Measurements from ENCODE around the gene SCN2B.

SCN2B gene

DNA sequence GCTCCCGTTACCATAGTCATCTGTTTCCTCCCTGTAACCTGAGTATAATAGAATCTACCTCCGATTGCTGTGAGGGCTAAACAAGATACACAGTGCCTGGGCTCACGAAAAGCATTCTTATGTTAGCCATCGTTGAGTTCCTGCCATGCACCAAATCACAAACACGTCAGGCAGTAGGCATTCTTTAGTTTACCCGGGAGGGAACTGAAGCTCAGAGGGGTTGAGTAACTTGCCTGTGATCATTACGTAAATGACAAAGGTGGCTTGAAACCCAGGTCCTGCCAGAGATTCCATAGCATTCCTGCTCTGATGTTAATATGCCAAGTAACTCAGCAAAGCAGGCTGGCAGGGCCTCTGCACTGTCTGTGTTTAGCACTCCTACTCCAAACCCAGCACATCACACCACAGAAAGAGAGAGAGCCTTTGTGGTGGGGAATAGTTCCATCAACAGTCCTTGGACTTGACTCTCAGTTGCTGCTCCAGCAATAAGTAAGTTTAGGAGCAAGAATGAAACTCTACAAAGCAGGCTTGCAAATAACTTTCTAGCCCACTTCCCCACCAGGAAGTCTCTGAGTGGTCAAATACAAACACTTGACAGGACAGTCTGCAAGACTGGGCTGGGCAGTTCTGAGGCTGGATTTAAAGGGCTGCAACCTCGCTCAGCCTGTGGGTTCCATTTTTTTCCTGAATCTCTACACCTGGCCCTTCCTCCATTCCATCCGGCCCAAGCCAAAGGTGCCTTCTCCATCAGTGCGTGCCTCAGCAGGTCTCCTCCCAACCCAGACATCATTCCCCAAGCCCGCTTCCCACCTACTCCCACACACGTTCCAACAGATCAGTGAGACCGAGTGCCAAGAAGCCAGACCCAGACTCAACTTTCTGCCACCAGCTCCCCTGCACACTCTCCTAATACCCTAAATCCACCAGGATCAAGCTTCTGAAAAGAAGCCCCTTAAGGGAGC is 1.1 kb downstream of the SCN2B start:
- no peak for DNase-seq (ENCODE audit: low read depth, low spot score)

DNA sequence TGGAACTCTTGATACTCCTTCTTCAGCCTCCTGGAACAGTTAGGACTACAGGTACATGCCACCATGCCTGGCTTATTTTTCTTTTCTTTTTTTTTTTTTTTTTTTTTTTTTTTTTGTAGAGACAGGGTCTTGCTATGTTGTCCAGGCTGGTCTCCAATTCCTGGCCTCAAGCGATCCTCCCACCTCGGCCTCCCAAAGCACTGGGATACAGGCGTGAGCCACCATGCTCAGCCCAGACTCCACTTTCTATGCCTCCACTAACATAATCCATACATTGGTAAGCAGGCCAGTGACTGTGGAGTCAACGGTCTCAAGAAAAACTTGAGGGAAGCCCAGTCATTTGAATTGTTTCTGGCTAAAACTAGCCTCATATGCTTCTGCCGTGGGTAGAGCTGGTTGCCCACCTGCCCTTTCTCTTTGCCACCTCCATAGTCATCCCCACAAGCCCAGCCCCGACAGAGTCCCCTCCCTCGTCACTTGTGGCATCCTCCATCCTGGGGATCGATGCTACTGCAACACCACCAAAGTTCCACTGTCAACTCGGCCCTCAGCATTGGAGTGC is 2.4 kb downstream of the SCN2B start:
- DNase-seq (ENCODE audit: low read depth, low spot score) = no peak

DNA sequence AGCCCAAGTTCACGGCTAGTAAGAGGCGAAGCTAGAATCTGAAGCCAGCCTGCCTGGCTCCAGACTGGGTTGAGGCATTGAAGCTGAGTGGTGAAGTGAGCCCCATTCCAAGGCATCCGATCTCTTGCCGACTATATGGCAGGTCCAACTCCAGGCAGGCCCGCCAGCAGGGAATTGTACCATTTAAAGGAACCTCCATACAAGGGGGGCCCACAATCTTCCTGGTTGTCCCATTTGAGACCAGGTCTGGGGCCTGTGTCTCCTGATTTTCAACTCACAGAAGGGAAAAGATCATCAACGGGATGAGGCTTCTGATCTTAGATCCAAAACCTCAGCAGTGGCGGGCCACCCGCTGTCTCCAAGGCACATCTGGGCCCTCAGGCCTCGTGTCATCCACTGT is 4.1 kb downstream of the SCN2B start:
- DNase-seq (ENCODE audit: low read depth, low spot score) = no peak

DNA sequence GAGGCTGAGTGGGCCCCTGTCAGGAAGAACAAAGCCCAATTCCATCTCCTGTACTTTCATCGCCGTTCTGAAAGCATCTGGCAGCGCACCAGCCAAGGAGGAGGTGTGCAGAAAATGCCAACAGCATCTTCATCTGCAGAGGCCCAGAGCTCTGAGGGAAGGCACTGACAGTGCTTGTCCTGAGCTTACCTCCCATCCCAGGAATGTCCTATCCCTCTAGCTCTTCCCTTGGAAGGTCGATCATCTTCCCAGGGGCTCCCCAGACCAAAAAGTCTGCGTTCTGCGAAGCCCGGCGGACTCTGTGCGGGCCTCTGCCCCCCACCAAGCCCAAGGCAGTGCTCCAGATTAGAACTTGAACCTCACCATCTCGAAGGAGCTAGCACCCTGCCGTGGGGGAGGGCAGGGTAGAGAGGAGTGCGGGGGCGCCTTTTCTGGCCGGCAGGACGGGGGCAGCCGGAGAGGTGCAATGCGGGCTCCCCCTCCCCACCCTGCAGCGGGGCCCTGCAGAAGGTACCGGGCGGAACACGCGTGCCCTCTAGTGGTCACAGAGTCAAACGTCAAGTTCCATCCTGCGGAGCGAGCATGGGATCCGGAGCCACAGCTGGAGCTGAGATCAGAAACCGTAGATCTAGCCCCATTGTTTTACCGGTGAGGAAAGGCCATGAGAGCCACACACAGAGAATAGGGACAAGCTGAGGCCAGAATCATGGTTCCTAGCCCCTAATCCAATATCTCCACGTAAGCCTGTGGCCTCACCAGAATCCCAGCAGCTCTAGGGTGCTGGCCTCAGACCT is 5.0 kb downstream of the SCN2B start:
- peak; percentile 43 for DNase-seq (ENCODE audit: low read depth, low spot score)

DNA sequence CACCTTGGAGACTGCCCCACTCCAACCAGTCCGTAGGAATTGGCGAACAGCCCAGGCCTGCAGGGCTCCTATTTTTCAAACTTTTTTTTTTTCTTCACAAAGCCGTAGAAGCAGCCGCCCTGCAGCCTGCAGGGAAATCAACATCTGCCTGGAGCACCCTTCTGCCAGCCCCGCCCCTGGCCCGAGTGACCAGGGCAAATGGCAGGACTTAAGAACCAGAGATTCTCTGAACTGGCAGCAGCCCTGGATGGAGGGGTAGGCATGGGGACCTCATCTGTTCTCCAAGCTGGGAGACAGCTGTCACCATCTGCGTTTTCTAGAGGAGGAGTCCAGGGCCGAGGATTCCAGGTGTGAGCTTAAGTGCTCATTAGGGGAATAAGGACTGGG is 5.6 kb downstream of the SCN2B start:
- no peak for DNase-seq (ENCODE audit: low read depth, low spot score)

DNA sequence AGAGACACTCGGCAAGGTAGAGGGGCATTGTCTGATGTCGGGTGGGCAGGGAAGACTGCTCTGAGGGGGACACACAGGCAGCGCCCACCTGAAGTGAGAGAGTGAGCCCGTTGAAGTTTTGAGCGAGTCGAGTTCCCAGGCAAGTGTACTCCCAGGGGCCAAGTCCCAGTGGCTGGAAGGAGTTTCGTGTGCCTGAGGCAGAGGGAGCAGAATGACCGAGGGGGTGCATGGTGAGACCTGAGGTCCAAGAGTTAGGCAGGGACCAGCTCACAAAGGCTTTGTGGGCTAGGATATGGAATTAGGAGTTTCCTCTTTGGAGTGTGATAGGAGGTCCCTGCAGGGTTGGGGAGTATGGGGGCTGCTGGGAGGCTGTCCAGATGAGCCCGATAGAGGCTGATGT is 6.2 kb downstream of the SCN2B start:
- no peak for DNase-seq (ENCODE audit: low read depth, low spot score)

DNA sequence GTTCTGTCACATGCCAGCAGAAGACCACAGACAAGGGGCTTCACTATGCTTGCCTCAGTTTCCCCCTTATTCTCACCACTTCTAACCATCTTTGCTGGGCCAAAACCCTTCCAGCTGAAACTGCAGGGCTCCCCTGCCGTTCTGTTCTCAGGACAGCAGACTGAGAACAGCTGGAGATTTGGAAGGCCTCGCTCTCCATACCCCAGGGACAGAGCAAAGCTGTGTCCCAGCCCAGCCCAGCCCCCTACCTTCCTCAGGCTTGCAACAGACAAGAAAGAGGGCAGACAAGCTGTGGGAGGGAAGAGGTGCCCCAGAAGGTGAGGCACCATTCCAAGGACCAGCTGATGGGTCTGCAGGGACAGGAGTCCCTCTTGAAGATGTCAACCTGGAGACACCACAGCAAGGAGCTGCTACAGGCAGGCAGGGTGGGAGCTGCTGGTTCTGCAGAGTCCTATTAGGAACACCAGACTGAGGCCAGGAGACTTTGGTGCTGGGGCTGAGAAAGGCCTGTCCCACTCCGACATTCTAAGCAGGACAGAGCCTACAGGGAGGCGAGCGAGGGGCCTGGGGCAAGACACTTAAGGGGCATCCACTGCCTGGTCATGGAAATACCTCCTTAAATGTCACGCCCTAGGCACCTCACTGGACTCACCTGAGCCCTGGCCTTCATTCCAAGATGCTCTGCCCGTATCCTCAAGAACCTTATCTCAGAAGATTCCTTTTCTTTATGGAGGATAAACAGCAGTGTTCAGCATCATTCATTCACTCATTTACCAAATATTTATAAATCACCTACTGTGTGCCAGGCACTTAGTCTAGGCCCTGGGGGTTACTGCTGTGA is 6.9 kb downstream of the SCN2B start:
- DNase-seq (ENCODE audit: low read depth, low spot score) = no peak

DNA sequence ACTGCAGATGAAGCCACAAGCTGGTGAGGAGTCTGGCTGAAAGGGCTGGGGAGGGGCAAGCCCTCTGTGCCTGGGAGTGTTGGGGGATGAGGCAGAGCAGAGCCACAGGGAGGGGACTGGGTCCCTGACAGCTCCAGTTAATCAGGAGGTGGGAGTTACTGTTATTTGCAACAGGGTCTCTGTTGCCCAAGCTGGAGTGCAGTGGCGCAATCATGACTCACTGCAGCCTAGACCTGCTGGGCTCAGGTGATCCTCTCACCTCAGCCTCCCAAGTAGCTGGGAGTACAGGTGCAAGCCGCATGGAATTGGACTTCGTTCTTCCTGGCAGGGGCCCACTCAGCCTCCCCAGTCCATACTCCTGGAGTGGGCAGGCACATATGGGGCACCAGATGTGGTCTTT is 7.7 kb downstream of the SCN2B start:
- no peak for DNase-seq (ENCODE audit: low read depth, low spot score)

DNA sequence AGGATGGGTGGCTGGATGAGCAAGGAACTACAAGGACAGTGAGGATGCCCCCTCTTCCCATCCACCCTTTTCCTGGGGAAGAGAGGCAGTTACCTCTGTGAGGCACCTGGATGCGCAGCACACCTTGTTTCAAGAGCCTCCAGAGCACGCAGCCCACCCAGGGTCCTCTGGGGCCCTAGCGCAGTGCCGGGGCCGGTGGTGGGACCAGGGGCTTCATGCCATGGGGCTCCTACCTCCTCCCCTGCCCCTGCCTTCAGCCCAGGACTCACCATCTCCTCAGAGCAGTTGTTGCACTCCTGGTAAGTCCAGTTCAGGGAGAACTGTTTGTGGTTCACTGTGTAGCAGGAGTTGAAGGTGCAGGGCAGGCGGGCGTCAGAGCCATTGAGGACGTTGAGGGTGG is 8.1 kb downstream of the SCN2B start:
- no peak for DNase-seq (ENCODE audit: low read depth, low spot score)

DNA sequence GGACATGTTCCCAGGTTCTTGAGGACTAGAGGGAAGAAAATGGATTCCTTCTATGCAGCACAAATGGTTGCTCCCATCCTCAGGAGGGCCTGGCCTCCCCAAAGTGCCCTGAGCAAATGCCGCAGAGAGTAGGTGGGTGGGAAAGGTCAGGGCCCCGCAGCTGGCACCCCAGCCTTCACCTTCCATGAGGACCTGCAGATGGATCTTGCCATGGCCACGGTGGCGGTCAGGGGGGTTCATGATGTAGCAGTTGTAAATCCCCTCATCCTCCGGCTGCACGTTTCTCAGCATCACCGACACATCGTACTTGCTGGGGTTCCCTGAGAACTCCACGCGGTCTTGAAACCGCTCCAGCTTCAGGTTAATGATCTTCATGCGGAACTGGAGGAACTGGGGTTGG is 8.5 kb downstream of the SCN2B start:
- no peak for DNase-seq (ENCODE audit: low read depth, low spot score)

DNA sequence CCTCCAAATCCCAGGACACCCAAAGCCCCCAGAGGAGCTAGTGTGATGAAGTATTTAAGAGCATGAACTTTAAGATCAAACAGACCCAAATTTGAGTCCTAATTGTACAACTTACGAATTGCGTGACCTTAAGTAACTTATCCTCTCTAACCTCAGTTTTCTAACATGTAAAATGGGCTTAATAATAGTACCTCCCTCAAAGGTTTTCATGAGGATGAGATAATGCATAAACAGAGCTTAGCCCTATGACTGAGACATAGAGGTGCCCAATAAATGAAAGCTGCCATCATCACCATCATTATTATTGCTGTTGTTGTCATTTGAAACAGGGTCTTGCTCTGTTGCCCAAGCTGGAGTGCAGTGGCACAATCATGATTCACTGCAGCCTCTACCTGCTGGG is 9.2 kb downstream of the SCN2B start:
- DNase-seq (ENCODE audit: low read depth, low spot score) = no peak

DNA sequence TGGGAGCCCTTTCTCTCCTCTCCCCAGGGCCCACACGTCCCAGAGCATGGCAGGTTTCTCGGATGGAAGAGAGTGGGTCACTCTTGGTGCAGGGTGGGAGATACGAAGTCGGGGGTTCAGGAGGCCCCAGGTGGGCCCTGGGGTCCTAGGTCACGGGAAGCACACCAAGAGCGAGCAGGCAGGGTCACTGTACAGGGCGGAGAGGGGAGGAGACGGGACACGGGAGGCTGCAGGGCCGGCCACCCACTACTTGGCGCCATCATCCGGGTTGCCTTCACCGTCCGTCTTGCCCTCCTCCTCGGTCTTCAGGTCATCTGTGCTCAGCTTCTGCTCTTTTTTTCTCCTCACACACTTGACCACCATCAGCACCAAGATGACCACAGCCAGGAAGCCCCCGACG is 9.8 kb downstream of the SCN2B start:
- DNase-seq (ENCODE audit: low read depth, low spot score) = no peak

DNA sequence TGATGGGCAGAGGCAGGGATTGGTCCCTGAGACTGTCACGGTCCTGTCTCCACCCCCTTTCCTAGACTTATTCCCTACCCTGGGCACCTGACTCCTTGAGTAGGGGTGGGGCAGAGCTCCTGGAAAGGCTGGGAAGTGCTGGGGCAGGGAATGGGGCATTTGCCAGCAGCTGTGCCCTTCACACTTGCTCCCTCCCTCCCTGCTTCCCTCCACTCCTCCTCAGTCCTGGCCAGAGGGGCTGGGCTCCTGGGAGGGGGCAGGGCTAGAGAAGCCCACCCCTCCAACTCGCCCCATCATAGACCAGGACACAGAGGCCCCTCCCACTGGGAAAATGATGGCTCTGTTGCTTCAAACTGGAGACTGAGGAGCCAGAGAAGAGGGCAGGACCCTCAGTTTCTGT is 11.6 kb downstream of the SCN2B start:
- DNase-seq (ENCODE audit: low read depth, low spot score) = no peak

DNA sequence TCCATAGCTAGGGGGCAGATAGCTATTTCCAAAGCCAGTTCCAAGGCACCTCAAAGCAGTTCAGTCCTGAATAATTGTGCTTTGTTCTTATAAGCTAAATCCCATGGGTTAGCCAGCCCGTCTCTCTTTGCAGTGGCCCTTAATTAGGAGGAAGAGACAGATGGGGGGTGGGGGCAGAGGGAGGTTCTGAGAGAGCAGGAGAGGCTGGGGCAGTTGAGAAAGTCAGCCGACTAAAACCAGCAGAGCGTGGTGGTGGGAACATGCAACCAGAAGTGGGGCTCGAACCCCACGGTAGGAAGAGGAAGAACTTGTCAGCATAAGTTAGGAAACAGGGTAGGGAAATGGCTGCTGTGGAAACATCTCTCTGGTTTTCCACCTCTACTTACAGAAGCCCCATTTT is 12.9 kb downstream of the SCN2B start:
- no peak for DNase-seq (ENCODE audit: low read depth, low spot score)

DNA sequence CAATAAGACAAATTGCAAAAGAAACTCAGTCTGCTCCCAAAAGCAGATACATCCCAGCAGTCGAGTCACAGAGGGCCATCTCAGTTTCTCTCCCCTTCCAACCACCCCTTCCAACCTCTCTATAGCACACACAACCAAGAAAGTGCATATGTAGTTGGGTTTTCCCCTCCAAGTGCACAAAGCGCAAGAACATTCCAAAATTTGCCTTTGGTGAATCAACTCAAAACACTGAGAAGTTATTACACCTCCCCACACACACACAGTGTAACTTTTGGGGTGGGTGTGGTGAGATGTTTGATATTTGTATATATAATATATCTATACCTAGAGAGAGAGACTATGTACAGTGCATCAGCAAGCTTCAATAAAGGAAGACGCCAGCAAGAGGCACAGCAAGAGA is 13.6 kb downstream of the SCN2B start:
- DNase-seq (ENCODE audit: low read depth, low spot score) = no peak

DNA sequence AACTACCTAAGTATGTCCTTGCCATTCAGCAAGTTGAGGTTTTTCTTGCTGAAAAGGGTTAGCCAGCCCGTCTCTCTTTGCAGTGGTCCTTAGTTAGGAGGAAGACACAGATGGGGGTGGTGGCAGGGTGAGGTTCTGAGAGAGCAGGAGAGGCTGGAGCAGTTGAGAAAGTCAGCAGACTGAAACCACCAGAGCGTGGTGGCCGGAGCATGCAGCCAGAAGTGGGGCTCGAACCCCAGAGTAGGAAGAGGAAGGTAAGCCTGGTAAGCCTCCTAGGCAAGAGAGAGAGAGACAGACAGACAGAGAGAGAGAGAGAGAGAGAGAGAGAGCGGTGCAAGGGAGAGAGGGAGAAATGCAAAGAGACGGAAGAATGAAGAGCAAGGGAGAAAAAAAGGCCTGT is 14.7 kb downstream of the SCN2B start:
- no peak for DNase-seq (ENCODE audit: low read depth, low spot score)

DNA sequence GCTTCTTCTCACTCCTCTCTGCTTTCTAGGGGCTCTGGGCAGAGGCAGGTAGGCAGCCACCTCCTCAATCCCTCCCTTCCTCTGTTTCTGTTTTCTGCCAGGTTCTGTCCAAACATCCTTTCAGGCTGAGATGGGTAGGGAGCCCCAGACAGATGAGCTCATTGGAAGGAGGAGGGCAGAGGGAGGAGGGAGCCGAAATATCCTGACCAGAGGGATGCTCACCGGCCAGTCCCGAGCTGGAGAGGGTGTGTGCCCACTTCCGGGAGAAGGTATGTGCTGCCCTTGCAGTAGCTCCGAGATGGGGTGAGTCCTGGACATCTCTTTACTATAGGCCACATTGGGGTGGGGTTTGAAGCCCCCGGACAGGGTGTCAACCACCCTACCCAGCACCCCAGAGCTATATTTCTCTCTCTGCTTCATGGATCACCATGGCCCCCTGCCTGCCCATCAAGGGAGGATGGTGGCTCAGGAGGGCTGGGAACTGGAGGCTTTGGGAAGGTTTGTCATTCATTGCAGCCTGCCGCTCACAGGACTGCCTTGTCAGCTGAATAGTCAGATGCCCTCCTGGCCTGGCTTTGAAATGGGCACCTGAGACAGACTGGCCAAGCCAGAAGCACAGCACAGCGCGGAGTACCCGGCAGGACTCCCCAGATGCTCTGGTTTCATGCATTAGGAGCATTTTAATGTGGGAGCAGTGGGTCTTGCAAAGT is 19.1 kb downstream of the SCN2B start:
- DNase-seq (ENCODE audit: low read depth, low spot score) = no peak

DNA sequence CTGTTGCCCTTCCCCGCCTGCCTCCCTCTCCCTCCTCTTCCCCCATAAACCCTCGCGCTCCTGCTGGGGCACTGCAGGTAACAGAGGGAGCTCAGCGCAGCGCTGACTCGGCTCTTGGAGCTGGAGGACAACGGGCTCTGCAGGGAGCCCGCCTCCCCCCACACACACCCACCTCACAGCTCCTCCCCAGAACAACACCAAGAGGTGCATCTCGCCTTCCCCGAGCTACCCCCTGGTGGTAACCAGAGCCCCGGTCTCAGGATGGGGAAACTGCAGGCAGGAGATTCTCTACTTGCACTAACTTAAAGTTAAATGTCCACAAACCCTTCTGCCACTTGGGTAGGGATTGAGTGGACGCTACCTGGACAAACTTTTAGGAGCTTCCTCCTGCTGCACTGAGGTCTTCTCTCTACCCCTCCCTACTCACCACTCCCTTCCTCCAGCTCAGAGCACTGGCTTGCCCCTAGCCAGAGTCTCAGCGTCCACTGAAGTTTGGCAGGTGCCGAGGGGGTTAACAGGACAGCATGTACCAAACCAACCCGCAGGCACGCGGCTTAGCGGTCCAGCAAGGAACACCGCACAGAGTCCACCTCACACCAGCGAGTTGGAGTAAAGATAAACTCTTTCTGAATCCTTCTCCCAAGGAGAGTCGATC is 19.8 kb downstream of the SCN2B start:
- no peak for DNase-seq (ENCODE audit: low read depth, low spot score)

DNA sequence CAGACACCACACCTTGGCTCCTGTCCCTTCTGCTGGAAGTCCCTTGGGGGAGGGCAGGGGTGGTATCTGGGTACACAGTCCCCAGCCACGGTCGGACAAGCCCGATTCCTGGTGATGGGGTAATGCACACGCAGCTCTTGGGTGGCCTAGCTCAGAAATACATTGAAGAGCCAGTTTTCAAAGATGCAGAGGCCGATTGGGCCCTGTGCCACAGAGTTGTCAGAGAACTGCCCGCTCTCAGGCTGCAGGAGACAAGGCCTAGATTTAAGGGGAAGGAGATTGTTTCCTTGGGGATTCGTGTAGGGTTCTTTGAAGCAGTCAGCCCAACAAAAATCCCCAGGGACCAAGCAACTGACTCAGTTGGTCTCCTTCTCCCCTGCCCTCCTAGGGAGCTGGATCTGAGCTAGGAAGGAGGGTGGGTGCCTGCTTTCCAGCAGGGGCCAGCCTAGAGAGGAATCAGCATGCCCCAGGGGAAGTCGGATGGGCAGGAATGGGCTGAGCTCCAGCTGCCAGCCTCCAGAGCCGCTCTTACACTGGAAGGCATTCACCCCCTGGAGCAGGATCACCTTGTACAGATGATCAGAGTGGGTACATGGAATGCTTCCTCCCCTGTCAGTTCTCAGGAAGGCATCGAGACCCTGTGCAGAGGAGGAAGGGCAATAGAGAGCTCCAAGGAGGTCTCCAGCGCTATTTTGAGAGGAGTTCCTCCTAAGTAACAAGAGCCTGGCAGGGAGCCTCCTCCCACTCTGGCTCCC is 20.5 kb downstream of the SCN2B start:
- DNase-seq (ENCODE audit: low read depth, low spot score) = no peak

DNA sequence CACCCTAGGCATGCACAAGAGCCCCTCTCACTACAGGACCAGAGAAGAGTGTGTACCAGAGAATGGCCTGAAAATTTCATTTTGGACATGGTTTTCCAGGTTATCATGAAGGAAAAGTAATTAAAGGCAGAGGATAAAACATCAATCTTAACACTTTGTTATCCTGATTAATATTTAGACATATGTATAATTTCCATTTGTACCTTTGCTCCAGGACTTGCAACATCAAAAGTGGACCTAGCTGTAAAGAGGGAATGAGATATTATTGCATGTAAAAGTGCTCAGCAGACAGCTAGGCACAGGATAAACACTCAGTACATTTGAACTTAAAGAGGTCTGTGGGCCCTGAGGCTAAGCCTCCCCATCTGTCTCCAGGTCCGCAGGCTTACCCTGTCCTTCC is 21.8 kb downstream of the SCN2B start:
- DNase-seq (ENCODE audit: low read depth, low spot score) = no peak
